GM10266 (cell line): ENCODE results near the gene SATB1.
A peak's percentile ranks its signal among the peaks of the same experiment; 100 is the strongest.
"Not testable (repeated sequence)": the region's sequence is repeated elsewhere in the genome, so short reads cannot be mapped to it uniquely, and the experiment has no call there.

ENCODE experiments used
- DNase-seq: peaks from one replicate; pipeline ENCODE4 v3.0.0; 2012; ENCODE audit errors: extremely low spot score
- TF ChIP-seq, protein P1 (sequence below): IDR thresholded peaks from 2 replicates; pipeline ENCODE4 v1.5.1; 2012; ENCODE audit warnings: mild to moderate bottlenecking, low read depth; ENCODE audit not compliant: control insufficient read depth, insufficient read depth; ENCODE audit errors: missing control alignments

SATB1 gene

DNA sequence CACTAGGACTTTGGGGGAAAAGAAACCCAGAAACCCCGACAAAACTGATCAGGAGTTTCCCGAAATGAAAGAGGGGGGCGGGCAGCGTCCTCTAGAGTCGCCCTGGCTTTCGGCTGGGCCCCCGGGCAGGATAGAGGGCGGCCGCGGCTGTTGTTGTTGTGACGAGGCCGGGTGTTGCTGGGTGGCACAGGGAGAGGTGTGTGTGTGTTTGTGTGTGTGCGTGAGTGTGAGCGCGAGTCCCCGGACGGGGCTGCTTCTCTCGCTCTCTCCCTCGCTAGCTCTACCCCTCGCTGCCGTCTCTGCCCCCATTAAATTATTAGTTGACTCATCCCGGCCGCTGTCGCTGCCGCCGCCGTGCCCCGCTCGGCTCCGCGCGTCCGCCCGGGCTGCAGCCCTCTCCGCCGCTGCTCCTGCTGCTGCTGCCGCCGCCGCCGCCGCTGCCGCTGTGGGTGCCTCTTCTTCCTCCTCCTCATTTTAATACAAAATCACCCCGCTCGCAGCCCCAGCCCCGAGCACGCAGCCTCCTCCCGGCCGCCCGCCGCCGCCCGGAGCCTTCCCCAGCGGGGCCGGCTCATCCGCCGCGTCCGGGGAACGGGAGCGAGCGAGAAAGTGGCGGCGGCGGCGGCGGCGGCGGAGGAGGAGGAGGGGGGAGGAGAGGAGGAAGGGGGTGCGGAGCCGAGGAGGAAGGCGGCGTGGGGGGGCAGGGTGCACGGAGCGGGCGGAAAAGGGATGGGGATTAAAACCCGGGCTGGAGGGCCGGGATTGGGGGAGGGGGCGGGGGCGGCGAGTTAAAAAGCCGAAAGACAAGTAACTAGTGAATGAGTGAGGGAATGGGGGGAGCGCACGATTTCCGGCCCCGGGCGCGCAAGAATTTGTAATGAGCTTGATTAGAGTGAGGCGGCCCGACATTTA, at the start of gene SATB1:
TSS of gene SATB1 (minus strand) at position 611 of the 912 bp plus-strand sequence. CDS start 4,372 bp downstream, outside the sequence.
- TF ChIP-seq, protein P1, sequence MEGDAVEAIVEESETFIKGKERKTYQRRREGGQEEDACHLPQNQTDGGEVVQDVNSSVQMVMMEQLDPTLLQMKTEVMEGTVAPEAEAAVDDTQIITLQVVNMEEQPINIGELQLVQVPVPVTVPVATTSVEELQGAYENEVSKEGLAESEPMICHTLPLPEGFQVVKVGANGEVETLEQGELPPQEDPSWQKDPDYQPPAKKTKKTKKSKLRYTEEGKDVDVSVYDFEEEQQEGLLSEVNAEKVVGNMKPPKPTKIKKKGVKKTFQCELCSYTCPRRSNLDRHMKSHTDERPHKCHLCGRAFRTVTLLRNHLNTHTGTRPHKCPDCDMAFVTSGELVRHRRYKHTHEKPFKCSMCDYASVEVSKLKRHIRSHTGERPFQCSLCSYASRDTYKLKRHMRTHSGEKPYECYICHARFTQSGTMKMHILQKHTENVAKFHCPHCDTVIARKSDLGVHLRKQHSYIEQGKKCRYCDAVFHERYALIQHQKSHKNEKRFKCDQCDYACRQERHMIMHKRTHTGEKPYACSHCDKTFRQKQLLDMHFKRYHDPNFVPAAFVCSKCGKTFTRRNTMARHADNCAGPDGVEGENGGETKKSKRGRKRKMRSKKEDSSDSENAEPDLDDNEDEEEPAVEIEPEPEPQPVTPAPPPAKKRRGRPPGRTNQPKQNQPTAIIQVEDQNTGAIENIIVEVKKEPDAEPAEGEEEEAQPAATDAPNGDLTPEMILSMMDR = no peak

DNA sequence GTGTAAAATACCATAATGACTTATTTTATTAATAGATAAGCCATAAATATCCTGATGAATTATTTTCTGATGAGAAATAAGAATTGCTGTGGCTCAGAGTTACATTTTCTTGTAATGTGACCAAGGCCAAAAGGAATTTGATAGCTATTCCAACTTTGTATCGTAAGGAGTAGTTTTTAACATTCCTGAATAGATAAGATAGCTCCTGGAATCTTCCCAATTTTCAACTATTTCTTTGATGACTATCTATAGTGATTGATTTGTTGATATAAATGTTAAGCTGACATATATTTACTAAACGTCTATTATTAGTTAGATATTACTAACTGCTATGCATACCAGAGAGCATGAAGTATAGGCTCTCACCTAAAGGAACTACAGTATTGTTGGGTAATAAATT, 49.1 kb upstream of the SATB1 start:
- TF ChIP-seq, protein P1 = no peak
- no peak for DNase-seq

More for the DNA sequence above, at the start of gene SATB1:
- DNase-seq = peak; percentile 18

DNA sequence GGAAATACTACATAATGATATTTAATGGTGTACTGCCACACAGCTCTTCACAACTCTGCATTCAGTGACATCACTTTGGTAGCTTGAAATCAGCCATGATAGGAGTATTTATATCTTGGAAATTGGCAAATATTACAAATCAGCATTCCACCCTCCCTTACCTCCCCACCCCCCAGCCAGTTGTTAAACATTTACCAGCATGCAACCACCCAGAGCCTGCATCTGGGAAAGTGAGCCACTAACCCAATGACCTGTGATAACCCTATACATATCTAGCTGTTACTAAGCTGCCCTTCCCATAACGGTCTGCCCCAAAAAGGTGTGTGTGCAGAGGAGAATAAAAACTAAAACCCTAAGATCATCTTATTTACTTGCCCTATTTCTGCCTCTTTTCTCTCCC, 44.6 kb upstream of the SATB1 start:
- TF ChIP-seq, protein P1 = no peak
- DNase-seq = no peak

DNA sequence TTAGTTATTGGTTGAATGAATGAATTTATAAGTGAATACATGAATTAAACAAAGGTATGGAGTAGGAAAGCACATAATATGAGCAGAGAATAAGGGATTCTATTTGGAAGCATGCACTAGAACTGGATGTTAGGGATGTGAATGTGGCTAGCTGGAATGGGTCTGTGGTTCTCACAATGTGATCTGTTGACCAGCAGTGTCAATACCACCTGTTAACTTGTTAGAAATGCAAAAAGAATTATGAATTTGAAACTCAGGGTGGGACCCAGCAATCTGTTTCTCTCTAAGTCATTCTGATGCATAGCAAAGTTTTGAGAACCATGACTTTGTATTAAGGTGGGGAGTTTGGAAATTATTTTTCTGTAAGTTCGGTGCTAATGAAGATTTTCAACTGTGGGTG, 41.0 kb upstream of the SATB1 start:
- DNase-seq = no peak
- TF ChIP-seq, protein P1 = no peak

DNA sequence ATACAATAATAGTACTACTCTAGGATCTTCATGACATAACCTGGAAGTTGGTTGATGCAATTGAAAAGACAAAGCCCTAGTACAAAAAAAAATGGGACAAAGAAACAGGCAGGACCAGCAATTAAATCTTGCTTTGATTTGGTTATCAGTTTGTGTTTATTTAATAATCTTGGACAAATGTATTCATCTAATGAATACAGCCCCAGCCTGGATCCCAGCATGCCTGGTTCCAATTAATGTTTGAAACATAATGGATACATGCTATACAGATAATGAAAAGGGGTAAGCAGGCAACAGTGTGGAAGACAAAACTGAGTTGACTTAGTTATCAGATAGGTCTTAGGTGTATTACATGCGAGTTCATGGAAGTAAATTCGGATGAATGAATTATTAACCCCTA, 29.6 kb upstream of the SATB1 start:
- TF ChIP-seq, protein P1 = no peak
- DNase-seq = no peak

DNA sequence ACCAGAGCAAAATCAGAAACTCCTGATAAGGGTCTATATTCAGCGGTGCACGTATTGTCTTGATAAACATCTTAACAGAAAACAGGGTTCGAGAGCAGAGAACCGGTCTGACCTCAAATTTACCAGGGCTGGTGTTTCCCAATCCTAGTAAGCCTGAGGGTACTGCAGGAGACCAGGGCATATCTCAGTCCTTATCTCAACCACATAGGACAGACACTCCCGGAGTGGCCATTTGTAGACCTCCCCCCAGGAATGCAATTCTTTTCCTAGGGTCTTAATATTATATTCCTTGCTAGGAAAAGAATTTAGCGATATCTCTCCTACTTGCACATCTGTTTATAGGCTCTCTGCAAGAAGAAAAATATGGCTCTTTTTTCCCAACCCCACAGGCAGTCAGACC, 24.5 kb upstream of the SATB1 start:
- not testable (repeated sequence) for DNase-seq

DNA sequence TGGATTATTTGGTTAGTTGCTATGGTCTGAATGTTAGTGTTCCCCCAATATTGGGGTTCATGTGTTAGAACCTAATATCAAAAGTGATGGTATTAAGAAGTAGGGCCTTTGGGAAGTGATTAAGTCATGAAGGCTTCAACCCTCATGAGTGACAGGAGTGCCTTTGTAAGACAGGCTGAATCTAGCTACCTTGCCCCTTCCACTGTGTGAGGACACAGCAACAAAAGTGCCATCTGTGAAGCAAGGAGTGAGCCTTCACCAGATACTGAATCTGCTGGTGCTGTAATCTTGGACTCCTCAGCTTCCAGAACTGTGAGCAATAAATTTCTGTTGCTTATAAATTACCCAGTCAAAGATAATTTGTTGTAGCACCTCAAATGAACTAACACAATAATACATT, 22.6 kb upstream of the SATB1 start:
- no peak for DNase-seq
- TF ChIP-seq, protein P1 = no peak
